Measurements from ENCODE around the gene FGF22.
A peak's percentile ranks its signal among the peaks of the same experiment; 100 is the strongest.

FGF22 gene

DNA sequence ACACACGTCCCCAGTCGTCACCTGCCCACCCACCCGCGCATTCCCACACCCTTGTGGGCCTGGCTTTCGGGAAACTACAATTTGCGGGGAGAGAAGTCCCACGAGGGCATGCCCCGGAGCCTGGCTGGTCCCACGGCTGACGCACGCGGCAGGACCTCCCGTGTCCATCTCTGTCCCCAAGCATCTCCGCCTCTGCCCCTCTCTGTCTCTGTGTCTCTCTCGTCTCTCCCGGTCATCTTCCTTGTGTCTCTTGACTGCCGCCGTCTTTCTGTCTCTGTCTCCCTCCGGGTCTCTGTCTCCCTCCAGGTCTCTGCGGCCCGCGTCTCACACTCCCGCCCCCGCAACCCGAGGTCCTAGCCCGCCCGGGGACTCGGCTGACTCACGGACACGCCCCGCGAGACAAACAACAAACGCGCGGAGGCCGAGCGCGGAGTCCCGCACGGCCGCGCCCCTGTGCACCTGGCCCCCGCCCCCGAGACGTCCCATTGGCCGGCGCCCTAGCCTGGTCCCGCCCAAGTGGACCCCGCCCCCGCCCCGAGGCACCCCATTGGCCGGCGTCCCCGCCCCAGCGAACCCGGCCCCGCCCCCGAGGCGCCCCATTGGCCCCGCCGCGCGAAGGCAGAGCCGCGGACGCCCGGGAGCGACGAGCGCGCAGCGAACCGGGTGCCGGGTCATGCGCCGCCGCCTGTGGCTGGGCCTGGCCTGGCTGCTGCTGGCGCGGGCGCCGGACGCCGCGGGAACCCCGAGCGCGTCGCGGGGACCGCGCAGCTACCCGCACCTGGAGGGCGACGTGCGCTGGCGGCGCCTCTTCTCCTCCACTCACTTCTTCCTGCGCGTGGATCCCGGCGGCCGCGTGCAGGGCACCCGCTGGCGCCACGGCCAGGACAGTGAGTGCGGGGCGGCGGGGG lies at the start of gene FGF22:
FGF22 (plus strand) TSS at position 627 of the 908 bp plus-strand sequence; CDS start at position 674, 47 bp downstream.
- TF ChIP-seq, protein P1, sequence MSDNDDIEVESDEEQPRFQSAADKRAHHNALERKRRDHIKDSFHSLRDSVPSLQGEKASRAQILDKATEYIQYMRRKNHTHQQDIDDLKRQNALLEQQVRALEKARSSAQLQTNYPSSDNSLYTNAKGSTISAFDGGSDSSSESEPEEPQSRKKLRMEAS (IDR thresholded peaks at IDR 0.05), result 0 out of 2 replicates have a peak, but pooled peaks have one; percentile 18
- TF ChIP-seq TCF12 (IDR thresholded peaks at IDR 0.05; ENCODE audit: low read depth) (0 out of 2 replicates have a peak, but pooled peaks have one; percentile 38), REST (IDR thresholded peaks at IDR 0.05; ENCODE audit: low read depth) (no peak), EP300 (IDR thresholded peaks at IDR 0.05; ENCODE audit: borderline replicate concordance) (peak; percentile 42; the same call in 1 of the 2 replicates), EGR1 (IDR thresholded peaks at IDR 0.05) (peak; percentile 96), TEAD4 (IDR thresholded peaks at IDR 0.05) (no peak)

DNA sequence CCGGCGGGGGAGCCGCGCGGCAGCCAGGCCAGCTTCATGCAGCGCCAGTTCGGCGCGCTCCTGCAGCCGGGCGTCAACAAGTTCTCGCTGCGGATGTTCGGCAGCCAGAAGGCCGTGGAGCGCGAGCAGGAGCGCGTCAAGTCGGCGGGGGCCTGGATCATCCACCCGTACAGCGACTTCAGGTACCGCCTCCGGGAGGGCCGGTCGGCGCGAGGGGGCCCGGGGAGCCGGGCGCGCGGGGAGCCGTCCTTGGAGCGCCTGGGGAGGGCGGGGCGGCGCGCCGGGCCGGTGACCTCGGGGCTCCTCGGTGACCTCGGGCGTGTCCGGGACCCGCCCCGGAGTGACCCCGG lies 49.3 kb upstream of the FGF22 start:
- no peak for TF ChIP-seq YY1 (IDR thresholded peaks at IDR 0.05; ENCODE audit: low read depth)
- TF ChIP-seq, protein P1 (IDR thresholded peaks at IDR 0.05), result peak; percentile 82

DNA sequence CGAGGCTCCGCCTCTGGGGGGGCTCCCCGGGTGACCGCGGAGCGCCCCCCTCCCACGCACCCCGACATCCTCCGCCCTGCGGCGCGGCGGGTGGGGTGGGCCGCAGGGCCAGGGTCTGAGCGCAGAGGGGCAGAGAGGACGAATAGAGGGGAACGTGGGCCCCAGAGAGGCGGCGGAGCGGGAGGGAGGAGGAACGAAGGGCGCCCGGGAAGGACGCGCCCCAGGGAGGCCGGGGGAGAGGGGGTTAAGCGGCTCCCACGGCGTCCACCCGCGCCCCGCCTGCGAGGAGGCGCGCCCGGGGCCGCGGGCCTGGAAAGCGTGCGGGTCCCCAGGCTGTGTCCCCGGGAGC lies 49.0 kb upstream of the FGF22 start:
- TF ChIP-seq, protein P2, sequence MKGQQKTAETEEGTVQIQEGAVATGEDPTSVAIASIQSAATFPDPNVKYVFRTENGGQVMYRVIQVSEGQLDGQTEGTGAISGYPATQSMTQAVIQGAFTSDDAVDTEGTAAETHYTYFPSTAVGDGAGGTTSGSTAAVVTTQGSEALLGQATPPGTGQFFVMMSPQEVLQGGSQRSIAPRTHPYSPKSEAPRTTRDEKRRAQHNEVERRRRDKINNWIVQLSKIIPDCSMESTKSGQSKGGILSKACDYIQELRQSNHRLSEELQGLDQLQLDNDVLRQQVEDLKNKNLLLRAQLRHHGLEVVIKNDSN (IDR thresholded peaks at IDR 0.05), result no peak
- TF ChIP-seq, protein P1 (IDR thresholded peaks at IDR 0.05), result no peak
- TF ChIP-seq TEAD4 (IDR thresholded peaks at IDR 0.05) (no peak), ZBTB7A (IDR thresholded peaks at IDR 0.05; ENCODE audit: low read depth) (no peak), TCF12 (IDR thresholded peaks at IDR 0.05; ENCODE audit: low read depth) (no peak), RAD21 (IDR thresholded peaks at IDR 0.05; ENCODE audit: low read depth) (no peak), CEBPB (IDR thresholded peaks at IDR 0.05) (no peak), FOXM1 (IDR thresholded peaks at IDR 0.05; ENCODE audit: borderline replicate concordance, low read depth) (no peak), NFIC (IDR thresholded peaks at IDR 0.05) (no peak), TAF1 (IDR thresholded peaks at IDR 0.05; ENCODE audit: low read depth) (no peak), REST (IDR thresholded peaks at IDR 0.05; ENCODE audit: low read depth) (no peak)

DNA sequence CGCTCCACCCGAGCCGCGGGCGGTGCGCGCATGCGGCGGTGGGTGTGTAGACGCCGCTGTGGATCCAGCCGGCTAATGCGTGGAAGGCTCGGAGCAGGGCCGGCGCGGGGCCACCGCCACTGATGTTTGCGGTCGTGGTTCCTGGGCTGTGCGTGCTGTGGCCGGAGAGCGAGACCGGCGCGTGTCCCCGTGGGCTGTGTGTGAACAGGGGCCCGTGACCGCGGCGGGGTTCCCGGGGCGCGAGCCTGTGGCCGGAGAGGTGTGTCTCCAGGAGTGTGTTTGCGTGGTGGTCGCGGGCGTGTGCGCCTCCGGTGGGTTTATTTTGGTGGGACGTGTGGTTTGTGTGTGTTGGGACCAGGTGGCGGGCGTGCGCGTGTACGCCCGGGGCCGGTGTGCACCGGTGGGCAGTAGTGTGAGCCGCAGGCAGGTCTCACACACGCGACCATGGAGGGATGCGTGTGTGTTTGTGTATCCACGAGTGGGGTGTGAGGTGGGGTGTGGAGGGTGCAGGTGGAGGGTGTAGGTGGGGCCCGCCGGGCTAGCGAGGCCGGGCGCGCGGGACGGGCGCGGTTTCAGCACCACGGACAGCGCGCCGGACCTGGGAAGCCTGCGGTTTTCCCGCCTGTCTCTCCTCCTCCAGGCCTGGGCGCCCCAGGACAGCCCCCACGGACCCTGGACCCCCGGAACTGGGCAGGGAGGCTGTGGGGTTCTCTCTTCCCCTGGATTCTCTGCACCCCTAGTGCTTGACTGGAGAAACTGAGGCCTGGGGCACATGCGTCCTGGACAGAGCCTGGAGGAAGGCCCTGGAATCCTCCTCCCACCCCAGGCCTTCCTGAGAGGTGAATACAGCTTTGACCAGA lies 48.4 kb upstream of the FGF22 start:
- TF ChIP-seq NFIC (IDR thresholded peaks at IDR 0.05) (no peak), CREB1 (IDR thresholded peaks at IDR 0.05; ENCODE audit: low read depth) (no peak), EP300 (IDR thresholded peaks at IDR 0.05; ENCODE audit: borderline replicate concordance) (no peak), ZBTB7A (IDR thresholded peaks at IDR 0.05; ENCODE audit: low read depth) (peak; percentile 69), REST (IDR thresholded peaks at IDR 0.05; ENCODE audit: low read depth) (peak; percentile 99), TCF12 (IDR thresholded peaks at IDR 0.05; ENCODE audit: low read depth) (no peak), TAF1 (IDR thresholded peaks at IDR 0.05; ENCODE audit: low read depth) (no peak), EGR1 (IDR thresholded peaks at IDR 0.05) (no peak), FOXM1 (IDR thresholded peaks at IDR 0.05; ENCODE audit: borderline replicate concordance, low read depth) (no peak), CEBPB (IDR thresholded peaks at IDR 0.05) (no peak), TEAD4 (IDR thresholded peaks at IDR 0.05) (no peak), YY1 (IDR thresholded peaks at IDR 0.05; ENCODE audit: low read depth) (no peak), RAD21 (IDR thresholded peaks at IDR 0.05; ENCODE audit: low read depth) (no peak)
- TF ChIP-seq, protein P1 (IDR thresholded peaks at IDR 0.05), result peak; percentile 36; the same call in 1 of the 2 replicates
- TF ChIP-seq, protein P2 (IDR thresholded peaks at IDR 0.05), result no peak
